Common myeloid progenitor, CD34-positive (primary cell): ENCODE data around the gene COL4A2.
A peak's percentile ranks its signal among the peaks of the same experiment; 100 is the strongest.

ENCODE experiments used
- CTCF ChIA-PET: fragments of 350-600 bp; sonication (Branson Sonifier 250); formaldehyde crosslinking; loops from one replicate; lab custom pipeline; 2021; ENCODE audit warnings: antibody characterized with exemption; lab: Charles Lee
- POLR2A ChIA-PET: fragments of 350-600 bp; sonication (Branson Sonifier 250); formaldehyde crosslinking; loops from one replicate; lab custom pipeline; 2021; ENCODE audit warnings: antibody characterized with exemption; lab: Charles Lee
- DNase-seq, 3 donors: peaks; one replicate each; pipeline versions ENCODE4 v3.0.0 to v3.0.0-alpha.2; 2013
- H3K27ac ChIP-seq, 2 experiments: 1 replicate in 1 of 2; 2 replicates in 1 of 2; pipeline ENCODE4 v1.7.0; 2013; ENCODE audit warnings: inconsistent platforms in 2 of 2, low read length in 2 of 2, mild to moderate bottlenecking in 2 of 2, low read depth in 1 of 2, moderate library complexity in 1 of 2; ENCODE audit not compliant: severe bottlenecking in 2 of 2, insufficient read depth in 1 of 2, poor library complexity in 1 of 2
- H3K27me3 ChIP-seq, 5 experiments: replicated peaks in 2 of 5; 1 replicate in 3 of 5; 2 replicates in 2 of 5; pipeline versions ENCODE4 v1.6.1 to v1.7.0; 2013; ENCODE audit warnings: low read length in 4 of 5, mild to moderate bottlenecking in 2 of 5, moderate library complexity in 2 of 5, inconsistent platforms in 1 of 5; ENCODE audit not compliant: insufficient read depth in 5 of 5, control insufficient read depth in 4 of 5
- H3K36me3 ChIP-seq, 4 experiments: 1 replicate in 2 of 4; 2 replicates in 2 of 4; pipeline versions ENCODE4 v1.6.1 to v1.7.0; 2013; ENCODE audit warnings: low read length in 3 of 4, control low read depth in 1 of 4, mild to moderate bottlenecking in 1 of 4; ENCODE audit not compliant: control insufficient read depth in 4 of 4, insufficient read depth in 4 of 4
- H3K4me1 ChIP-seq, 4 experiments: 1 replicate in 3 of 4; 2 replicates in 1 of 4; pipeline versions ENCODE4 v1.6.1 to v1.7.1; 2013; ENCODE audit warnings: low read length in 3 of 4, mild to moderate bottlenecking in 3 of 4, control low read depth in 1 of 4, inconsistent platforms in 1 of 4, moderate library complexity in 1 of 4; ENCODE audit not compliant: control insufficient read depth in 4 of 4, insufficient read depth in 4 of 4; ENCODE audit errors: control extremely low read depth in 1 of 4
- H3K4me3 ChIP-seq, 7 experiments: 1 replicate in 4 of 7; 2 replicates in 3 of 7; pipeline versions ENCODE4 v1.5.1 to v1.7.0; 2013; ENCODE audit warnings: mild to moderate bottlenecking in 7 of 7, low read length in 6 of 7, moderate library complexity in 6 of 7, inconsistent platforms in 2 of 7, low read depth in 2 of 7, control low read depth in 1 of 7; ENCODE audit not compliant: insufficient read depth in 4 of 7, control insufficient read depth in 1 of 7; ENCODE audit errors: extremely low read depth in 1 of 7
- H3K9me3 ChIP-seq, 5 experiments: 1 replicate in 4 of 5; 2 replicates in 1 of 5; pipeline versions ENCODE4 v1.6.1 to v1.7.1; 2013; ENCODE audit warnings: low read length in 4 of 5, mild to moderate bottlenecking in 2 of 5, inconsistent platforms in 1 of 5, low read depth in 1 of 5, moderate library complexity in 1 of 5; ENCODE audit not compliant: control insufficient read depth in 4 of 5, insufficient read depth in 2 of 5; ENCODE audit errors: control extremely low read depth in 1 of 5
- WGBS: methylation state at CpG from one replicate; pipeline ENCODE4 v1.1.5; 2013; ENCODE audit not compliant: insufficient coverage; 5-methylcytosine and 5-hydroxymethylcytosine counted together

The COL4A2 gene

GRCh38 chr13:110339975-110340550 is 33.0 kb downstream of the COL4A2 start:
- POLR2A ChIA-PET = no interaction called here
- Histone ChIP-seq H3K4me1 (peaks cover 0 to 14% (median 9%) of the 10 kb centered on the region in 4 experiments), H3K4me3 (no peak overlapping the region)

GRCh38 chr13:110340812-110341444 is 33.8 kb downstream of the COL4A2 start:
- no peaks in the 10 kb centered on the region for H3K36me3 ChIP-seq
- CTCF ChIA-PET = interaction anchor here (1.2 kb wide), 1 partner anchor 11 kb away, joined by 4 read pairs; no protein-coding TSS in a partner anchor
- peak in 2 of 3 donors; percentile 27 to 40 for DNase-seq
- no peaks in the 10 kb centered on the region for H3K9me3 ChIP-seq
- WGBS = 5% methylated on average over 4 of the region's 24 CpGs
- no peak overlapping the region for H3K27ac ChIP-seq
- POLR2A ChIA-PET = no interaction called here
- H3K4me3 ChIP-seq = peak overlapping the region in 2 of 7 experiments; percentile 12 to 22
- peaks cover 0 to 14% (median 9%) of the 10 kb centered on the region in 4 experiments for H3K4me1 ChIP-seq
- H3K27me3 ChIP-seq = peaks cover 4 to 89% (median 33%) of the 10 kb centered on the region in 5 experiments

More at GRCh38 chr13:110339975-110340550, 33.0 kb downstream of the COL4A2 start:
- no peaks in the 10 kb centered on the region for H3K36me3 ChIP-seq
- no peaks in the 10 kb centered on the region for H3K9me3 ChIP-seq
- CTCF ChIA-PET = interaction anchor here (1.2 kb wide), 1 partner anchor 10 kb away, joined by 4 read pairs; no protein-coding TSS in a partner anchor
- H3K27me3 ChIP-seq = peaks cover 4 to 84% (median 36%) of the 10 kb centered on the region in 5 experiments
- WGBS = 94% methylated on average over 3 of the region's 9 CpGs
- no peak overlapping the region for H3K27ac ChIP-seq
- DNase-seq = no peak

- POLR2A ChIA-PET = no interaction called here
- CTCF ChIA-PET = no interaction called here
- Histone ChIP-seq H3K4me3 (peak overlapping the region in 1 of 7 experiments; percentile 12), H3K4me1 (peaks cover 0 to 14% (median 9%) of the 10 kb centered on the region in 4 experiments), H3K9me3 (no peaks in the 10 kb centered on the region), H3K27me3 (peaks cover 4 to 85% (median 34%) of the 10 kb centered on the region in 5 experiments), H3K36me3 (no peaks in the 10 kb centered on the region), H3K27ac (no peak overlapping the region)
- peak in 2 of 3 donors; percentile 4 to 8 for DNase-seq
- WGBS = 10% methylated on average over 10 of the region's 14 CpGs
Observed at GRCh38 chr13:110341445-110342244, 34.6 kb downstream of the COL4A2 start.

- 84% methylated on average over 9 of the region's 9 CpGs for WGBS
Observed at GRCh38 chr13:110342474-110342873, 35.4 kb downstream of the COL4A2 start.

GRCh38 chr13:110343241-110343865 is 36.3 kb downstream of the COL4A2 start:
- ChIA-PET POLR2A (no interaction called here), CTCF (no interaction called here)
- Histone ChIP-seq H3K4me1 (peaks cover 0 to 14% (median 9%) of the 10 kb centered on the region in 4 experiments), H3K27me3 (peaks cover 4 to 79% (median 32%) of the 10 kb centered on the region in 5 experiments), H3K4me3 (no peak overlapping the region), H3K9me3 (no peaks in the 10 kb centered on the region), H3K36me3 (no peaks in the 10 kb centered on the region), H3K27ac (no peak overlapping the region)
- DNase-seq = no peak
- WGBS = 95% methylated on average over 16 of the region's 16 CpGs

More at GRCh38 chr13:110342474-110342873, 35.4 kb downstream of the COL4A2 start:
- H3K9me3 ChIP-seq = no peaks in the 10 kb centered on the region
- H3K36me3 ChIP-seq = no peaks in the 10 kb centered on the region
- H3K27me3 ChIP-seq = peaks cover 4 to 82% (median 34%) of the 10 kb centered on the region in 5 experiments
- no peak overlapping the region for H3K4me3 ChIP-seq
- ChIA-PET POLR2A (no interaction called here), CTCF (no interaction called here)
- H3K4me1 ChIP-seq = peaks cover 0 to 14% (median 9%) of the 10 kb centered on the region in 4 experiments
- H3K27ac ChIP-seq = no peak overlapping the region
- no peak for DNase-seq

DNA sequence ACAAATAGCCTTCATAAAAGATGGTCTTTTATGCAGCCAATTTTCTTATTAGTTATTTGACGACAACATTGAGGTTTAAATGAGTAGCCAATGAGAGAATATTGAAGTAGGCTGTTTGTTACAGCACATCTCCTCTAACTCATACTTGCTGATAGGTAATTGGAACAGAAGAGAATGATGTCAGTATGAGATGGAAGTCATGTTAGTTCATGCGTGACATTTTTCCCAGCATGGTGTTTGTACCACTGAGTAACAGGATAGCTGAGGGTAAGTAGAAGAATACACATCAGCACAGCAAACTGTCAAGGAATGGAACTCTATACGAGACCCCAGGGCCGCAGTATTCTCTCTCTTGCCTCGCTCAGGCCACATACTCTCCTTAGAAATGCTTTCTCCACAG is 37.2 kb downstream of the COL4A2 start:
- H3K27me3 ChIP-seq = peaks cover 4 to 76% (median 32%) of the 10 kb centered on the region in 5 experiments
- no peaks in the 10 kb centered on the region for H3K9me3 ChIP-seq
- H3K4me1 ChIP-seq = peaks cover 0 to 14% (median 9%) of the 10 kb centered on the region in 4 experiments
- ChIA-PET CTCF (no interaction called here), POLR2A (no interaction called here)
- no peaks in the 10 kb centered on the region for H3K36me3 ChIP-seq
- no peak for DNase-seq
- WGBS = 100% methylated on average over 4 of the region's 5 CpGs
- H3K27ac ChIP-seq = no peak overlapping the region
- H3K4me3 ChIP-seq = no peak overlapping the region
